Fibroblast of lung (primary cell): ENCODE data around the gene MAL. TPM values are rescaled to one million over a fixed set of nuclear protein-coding genes. Genes with fewer than 3 reads are reported as not detected.

Experiments used
- DNase-seq, 2 donors: peaks; one replicate each; pipeline versions ENCODE4 v3.0.0 to v3.0.0-alpha.2; 2010; ENCODE audit warnings: low read depth in 2 of 2
- H2AFZ ChIP-seq: 2 replicates; pipeline ENCODE4 v1.5.1; 2012; ENCODE audit warnings: low read length, control low read depth, inconsistent platforms
- H3K27ac ChIP-seq: 2 replicates; pipeline ENCODE4 v1.5.1; 2011; ENCODE audit warnings: low read length, control low read depth; ENCODE audit not compliant: insufficient read depth
- H3K27me3 ChIP-seq: 2 replicates; pipeline ENCODE4 v1.5.1; 2011; ENCODE audit warnings: mild to moderate bottlenecking, low read length; ENCODE audit not compliant: control insufficient read depth, insufficient read depth
- H3K36me3 ChIP-seq: 2 replicates; pipeline ENCODE4 v1.5.1; 2011; ENCODE audit warnings: low read length; ENCODE audit not compliant: control insufficient read depth, insufficient read depth
- H3K4me1 ChIP-seq: 2 replicates; pipeline ENCODE4 v1.5.1; 2011; ENCODE audit warnings: low read length; ENCODE audit not compliant: control insufficient read depth, insufficient read depth; ENCODE audit errors: extremely low read depth
- H3K4me2 ChIP-seq: 2 replicates; pipeline ENCODE4 v1.5.1; 2011; ENCODE audit warnings: low read length, control low read depth; ENCODE audit not compliant: insufficient read depth; ENCODE audit errors: extremely low read depth
- H3K4me3 ChIP-seq, 4 experiments: fragments of 200-600 bp in 1 of 4; sonication (generic) in 1 of 4; replicated peaks in 1 of 4; 2 replicates each; pipeline ENCODE4 v1.5.1; 2011 to 2016; ENCODE audit warnings: low read length in 4 of 4, low read depth in 3 of 4, mild to moderate bottlenecking in 3 of 4, control low read depth in 2 of 4, inconsistent platforms in 1 of 4, mixed read lengths in 1 of 4; ENCODE audit not compliant: insufficient read depth in 1 of 4; ENCODE audit errors: control extremely low read depth in 1 of 4
- H3K79me2 ChIP-seq: 2 replicates; pipeline ENCODE4 v1.5.1; 2012; ENCODE audit warnings: mild to moderate bottlenecking, low read length, inconsistent platforms; ENCODE audit not compliant: control insufficient read depth, insufficient read depth
- H3K9ac ChIP-seq: 2 replicates; pipeline ENCODE4 v1.5.1; 2011; ENCODE audit warnings: mild to moderate bottlenecking, low read length, control low read depth; ENCODE audit not compliant: insufficient read depth
- H3K9me3 ChIP-seq: 2 replicates; pipeline ENCODE4 v1.5.1; 2012; ENCODE audit warnings: low read depth, low read length; ENCODE audit not compliant: control insufficient read depth, insufficient read depth
- H4K20me1 ChIP-seq: 2 replicates; pipeline ENCODE4 v1.5.1; 2011; ENCODE audit warnings: low read length; ENCODE audit not compliant: control insufficient read depth, insufficient read depth; ENCODE audit errors: extremely low read depth
- CTCF ChIP-seq, 2 donors: IDR thresholded peaks in 1 of 2; conservative IDR thresholded peaks in 1 of 2; 1 replicate in 1 of 2; 2 replicates in 1 of 2; pipeline ENCODE4 v1.5.1; 2011 to 2012; ENCODE audit warnings: low read length in 2 of 2, control low read depth in 1 of 2, inconsistent platforms in 1 of 2, low read depth in 1 of 2, mild to moderate bottlenecking in 1 of 2
- EZH2 ChIP-seq: IDR thresholded peaks from 2 replicates; pipeline ENCODE4 v1.5.1; 2012; ENCODE audit warnings: low read length, control low read depth, mild to moderate bottlenecking; ENCODE audit errors: missing control alignments
- polyA plus RNA-seq, 2 donors: library from polyadenylated mRNA; depleted of rRNA in 1 of 2; stranded (reverse) in 1 of 2; unstranded in 1 of 2; fragments of >200 nt; gene quantifications; 2 replicates each; pipeline ENCODE4 v1.2.1, GENCODE V29; 2011 to 2012; ENCODE audit warnings: missing spikeins in 1 of 2
- total RNA-seq: library from RNA; depleted of rRNA; stranded (reverse); fragments of >200 nt; gene quantifications from 2 replicates; pipeline ENCODE4 v1.2.1, GENCODE V29; 2014

MAL gene
- total and polyA plus RNA-seq, 2 donors (not counting 1 experiment from before 2014, with no cell fraction given): not detected

GRCh38 chr2:95014126-95014708 lies 11.3 kb upstream of the MAL start:
- Histone ChIP-seq H3K4me3 (no peak overlapping the region), H4K20me1 (no peaks in the 10 kb centered on the region), H3K4me1 (no peaks in the 10 kb centered on the region), H3K9ac (no peak overlapping the region), H3K27ac (no peak overlapping the region), H3K9me3 (no peaks in the 10 kb centered on the region), H3K79me2 (no peaks in the 10 kb centered on the region), H2AFZ (no peak overlapping the region), H3K27me3 (peaks cover 2% of the 10 kb centered on the region), H3K4me2 (no peak overlapping the region), H3K36me3 (no peaks in the 10 kb centered on the region)
- TF ChIP-seq CTCF (conservative IDR thresholded peaks at IDR 0.05 in 1 of 2, IDR thresholded peaks at IDR 0.05 in 1 of 2; ENCODE audit: low read depth in 1 of 2, low read length in 2 of 2) (no peak), EZH2 (no peak)
- DNase-seq: no peak

- DNase-seq: no peak
- H3K9me3 ChIP-seq: no peaks in the 10 kb centered on the region
- no peaks in the 10 kb centered on the region for H3K27me3 ChIP-seq
- H3K79me2 ChIP-seq: no peaks in the 10 kb centered on the region
- H3K4me2 ChIP-seq: no peak overlapping the region
- no peaks in the 10 kb centered on the region for H3K4me1 ChIP-seq
- no peak overlapping the region for H3K27ac ChIP-seq
- no peak overlapping the region for H3K9ac ChIP-seq
- H3K4me3 ChIP-seq: no peak overlapping the region
- no peak overlapping the region for H2AFZ ChIP-seq
- no peaks in the 10 kb centered on the region for H3K36me3 ChIP-seq
- no peaks in the 10 kb centered on the region for H4K20me1 ChIP-seq
- TF ChIP-seq EZH2 (no peak), CTCF (conservative IDR thresholded peaks at IDR 0.05 in 1 of 2, IDR thresholded peaks at IDR 0.05 in 1 of 2; ENCODE audit: low read depth in 1 of 2, low read length in 2 of 2) (no peak)
Observed at GRCh38 chr2:95015261-95015912, 10.1 kb upstream of the MAL start.

GRCh38 chr2:95016616-95017015 lies 8.9 kb upstream of the MAL start:
- no peak for DNase-seq

More at GRCh38 chr2:95016616-95017015, 8.9 kb upstream of the MAL start:
- H3K4me1 ChIP-seq: no peaks in the 10 kb centered on the region
- H3K4me2 ChIP-seq: no peak overlapping the region
- H3K27me3 ChIP-seq: no peaks in the 10 kb centered on the region
- H3K79me2 ChIP-seq: no peaks in the 10 kb centered on the region
- H2AFZ ChIP-seq: no peak overlapping the region
- H4K20me1 ChIP-seq: no peaks in the 10 kb centered on the region
- no peaks in the 10 kb centered on the region for H3K9me3 ChIP-seq
- no peak overlapping the region for H3K9ac ChIP-seq
- no peaks in the 10 kb centered on the region for H3K36me3 ChIP-seq
- TF ChIP-seq CTCF (conservative IDR thresholded peaks at IDR 0.05 in 1 of 2, IDR thresholded peaks at IDR 0.05 in 1 of 2; ENCODE audit: low read depth in 1 of 2, low read length in 2 of 2) (no peak), EZH2 (no peak)
- no peak overlapping the region for H3K27ac ChIP-seq
- no peak overlapping the region for H3K4me3 ChIP-seq
